NCI-H524 (cell line): Measurements from ENCODE around the gene BLVRB.
"Not testable (repeated sequence)": the region's sequence is repeated elsewhere in the genome, so short reads cannot be mapped to it uniquely, and the experiment has no call there.

Source experiments
- DNase-seq, 2 experiments: peaks; one replicate each; lab custom pipeline; 2025; lab: John Stamatoyannopoulos, UW

BLVRB gene

DNA sequence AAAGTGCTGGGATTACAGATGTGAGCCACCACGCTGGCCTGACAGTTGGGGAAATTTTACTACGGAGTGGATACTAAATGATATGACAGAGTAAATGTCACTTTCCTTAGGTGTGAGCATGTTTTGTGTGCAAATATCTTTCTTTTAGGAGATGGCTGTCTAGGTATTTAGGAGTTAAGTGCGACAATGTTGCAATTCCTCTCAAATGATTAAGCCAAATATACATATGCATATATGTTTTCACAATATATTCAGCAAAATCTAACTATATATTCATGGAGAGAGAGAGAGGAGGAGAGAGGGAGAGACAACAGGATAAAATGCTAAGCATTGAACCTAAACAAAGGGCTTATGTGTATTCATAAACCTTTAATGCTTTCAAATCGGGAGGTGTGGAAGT, 16.0 kb downstream of the BLVRB start:
- no peak for DNase-seq

DNA sequence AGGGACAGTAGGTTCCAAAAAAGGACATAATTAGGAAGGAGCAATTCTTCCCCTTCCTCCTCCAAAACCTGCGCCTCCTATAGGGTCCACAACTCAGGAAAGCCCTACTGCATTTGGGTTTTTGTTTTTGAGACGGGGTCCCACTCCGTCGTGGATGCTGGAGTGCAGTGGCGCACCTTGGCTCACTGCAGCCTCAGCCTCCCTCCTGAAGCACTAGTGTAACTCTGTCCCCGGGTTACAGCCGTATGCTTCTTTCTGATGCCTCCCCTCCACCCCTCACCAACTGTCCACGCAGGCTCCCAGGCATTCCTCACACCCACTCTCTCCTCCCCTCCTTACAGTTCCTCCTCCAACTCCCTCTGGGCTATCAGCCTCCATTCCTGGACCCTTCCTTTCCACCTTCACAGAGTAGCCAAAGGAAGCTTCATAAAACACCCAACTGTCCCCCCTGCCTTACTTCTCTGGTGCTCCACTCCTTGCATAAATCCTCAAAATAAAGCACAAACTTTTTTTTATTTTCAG, 19.2 kb downstream of the BLVRB start:
- DNase-seq, result no peak

DNA sequence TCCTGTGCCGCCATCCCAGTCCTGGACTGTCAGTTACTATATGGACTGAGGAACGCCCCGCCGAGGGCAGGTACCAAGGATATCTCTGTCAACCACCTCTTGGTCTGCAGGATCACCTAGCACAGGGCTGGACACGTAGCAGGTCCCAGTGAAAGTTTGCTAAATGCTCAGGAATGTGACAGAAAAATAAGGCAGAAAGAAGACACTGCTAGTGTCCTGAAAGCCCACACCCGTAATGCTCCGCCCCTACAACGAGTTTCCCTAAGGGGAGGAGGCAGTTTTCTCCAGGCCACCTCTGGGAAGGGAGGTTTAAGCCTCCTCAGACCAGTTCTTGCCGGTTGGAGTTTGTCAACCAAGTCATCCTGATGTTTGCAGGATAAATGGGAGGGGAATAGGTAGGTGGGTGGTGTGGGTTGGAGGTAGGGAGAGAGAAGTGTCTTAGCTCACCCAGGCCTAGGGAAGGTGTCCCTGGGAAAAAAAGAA, 19.7 kb downstream of the BLVRB start:
- DNase-seq, result no peak

DNA sequence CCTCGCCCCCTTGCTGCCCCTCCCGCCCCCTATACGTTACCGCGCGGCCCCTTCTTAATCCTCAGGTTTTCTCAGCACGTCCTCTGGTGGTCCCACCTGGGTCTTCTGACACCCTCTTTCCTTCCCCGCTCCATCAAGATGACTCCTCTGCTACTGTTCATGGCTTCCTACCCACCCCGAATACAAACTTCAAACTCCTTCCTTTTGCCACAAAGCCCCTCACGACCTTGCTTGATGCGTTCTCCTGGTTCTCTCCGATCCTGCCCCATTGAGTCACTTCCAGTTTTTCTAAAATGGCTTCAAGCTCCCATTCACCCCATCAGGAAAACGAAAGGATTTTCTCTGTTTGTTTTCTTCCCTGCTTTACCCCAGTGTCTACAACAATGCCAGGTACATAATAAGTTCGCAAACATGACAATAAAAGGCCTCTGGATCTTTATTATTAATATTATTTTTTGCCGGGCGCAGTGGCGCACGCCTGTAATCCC, 20.7 kb downstream of the BLVRB start:
- DNase-seq, result no peak

DNA sequence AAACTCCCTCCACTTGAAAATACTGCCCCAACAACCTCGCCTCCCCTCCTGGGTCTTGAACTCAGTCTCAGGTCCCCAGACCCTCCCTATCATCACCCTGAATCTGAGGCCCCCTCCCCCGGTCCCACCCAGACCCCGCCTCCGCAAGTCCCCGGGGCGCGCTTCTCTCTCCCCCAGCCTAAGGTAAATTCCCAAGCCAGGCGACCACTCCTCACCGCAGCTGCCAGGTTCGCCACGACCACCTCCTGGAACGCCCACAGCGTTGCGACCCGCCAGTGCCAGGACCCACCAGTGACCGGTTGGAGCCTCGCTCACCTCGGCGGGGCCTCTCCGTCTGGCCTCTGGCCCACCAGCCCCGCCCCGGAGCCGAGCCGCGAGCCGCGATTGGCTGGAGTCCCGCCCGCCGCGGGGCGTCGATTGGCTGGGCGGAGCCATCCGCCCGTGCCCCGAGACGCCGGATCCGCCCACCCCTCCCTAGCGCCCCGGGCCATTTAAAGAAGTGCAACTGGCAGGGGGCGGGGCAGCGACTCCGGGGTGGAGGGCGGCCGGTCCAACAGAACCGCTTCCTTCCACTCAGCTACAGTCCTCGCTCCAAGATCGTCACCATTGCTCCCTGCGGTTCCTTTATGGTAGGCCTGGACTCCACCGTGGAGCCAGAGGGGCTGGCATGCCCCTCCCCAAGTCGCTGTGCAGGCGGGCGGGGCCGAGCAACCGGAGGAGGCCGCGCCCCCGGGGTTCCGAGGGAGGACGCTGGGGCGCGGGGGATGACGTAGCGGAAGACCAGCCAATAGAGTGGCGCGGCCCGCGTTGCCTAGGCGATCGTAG, 21.3 kb downstream of the BLVRB start, which contains the start of gene SERTAD3:
TSS of gene SERTAD3 (minus strand) at position 336 of the 825 bp plus-strand sequence. CDS start 2,255 bp downstream, outside the sequence.
- DNase-seq, result peak; percentile 96 to 98

DNA sequence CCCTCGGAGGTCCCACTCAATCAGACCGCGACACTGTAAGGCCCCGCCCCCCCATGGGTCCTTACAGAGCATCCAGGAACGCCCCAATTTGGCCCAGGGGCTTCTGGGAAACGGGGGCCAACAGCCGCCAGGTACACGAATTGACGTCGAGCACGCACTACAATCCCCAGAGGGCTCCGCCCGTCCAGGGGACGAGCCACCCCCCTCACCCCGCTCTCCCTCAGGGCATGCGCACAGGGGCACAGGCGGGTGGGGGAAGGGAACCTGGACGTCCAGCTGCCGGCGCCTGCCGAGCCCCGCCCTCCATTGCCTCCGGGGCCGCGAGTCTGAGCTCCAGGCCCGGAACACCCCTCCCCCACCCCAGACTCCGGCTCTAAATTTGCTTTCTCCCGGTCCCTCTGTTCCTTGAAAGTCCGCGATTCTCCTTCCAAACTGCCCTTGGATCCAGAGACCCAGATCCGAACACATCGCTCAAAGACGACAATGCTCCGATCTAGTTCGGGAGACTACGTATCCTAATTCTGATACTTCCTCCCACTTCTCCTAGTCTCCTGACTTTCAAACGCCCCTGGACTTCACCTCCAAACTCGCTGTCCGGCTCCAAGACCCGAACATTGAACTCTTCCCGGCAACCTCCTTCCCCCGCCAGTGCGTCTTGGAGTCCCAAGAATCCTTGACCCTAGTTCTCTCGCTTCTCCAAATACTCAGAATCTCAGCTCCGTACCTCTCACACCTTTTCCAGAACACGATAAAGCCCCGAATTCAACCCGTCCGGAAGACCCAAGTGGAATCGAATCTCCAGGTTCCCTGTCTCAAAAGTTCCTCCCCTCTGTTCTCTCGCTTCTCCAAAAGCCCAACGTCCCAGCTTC, 22.2 kb downstream of the BLVRB start:
- peak; percentile 100 for DNase-seq

DNA sequence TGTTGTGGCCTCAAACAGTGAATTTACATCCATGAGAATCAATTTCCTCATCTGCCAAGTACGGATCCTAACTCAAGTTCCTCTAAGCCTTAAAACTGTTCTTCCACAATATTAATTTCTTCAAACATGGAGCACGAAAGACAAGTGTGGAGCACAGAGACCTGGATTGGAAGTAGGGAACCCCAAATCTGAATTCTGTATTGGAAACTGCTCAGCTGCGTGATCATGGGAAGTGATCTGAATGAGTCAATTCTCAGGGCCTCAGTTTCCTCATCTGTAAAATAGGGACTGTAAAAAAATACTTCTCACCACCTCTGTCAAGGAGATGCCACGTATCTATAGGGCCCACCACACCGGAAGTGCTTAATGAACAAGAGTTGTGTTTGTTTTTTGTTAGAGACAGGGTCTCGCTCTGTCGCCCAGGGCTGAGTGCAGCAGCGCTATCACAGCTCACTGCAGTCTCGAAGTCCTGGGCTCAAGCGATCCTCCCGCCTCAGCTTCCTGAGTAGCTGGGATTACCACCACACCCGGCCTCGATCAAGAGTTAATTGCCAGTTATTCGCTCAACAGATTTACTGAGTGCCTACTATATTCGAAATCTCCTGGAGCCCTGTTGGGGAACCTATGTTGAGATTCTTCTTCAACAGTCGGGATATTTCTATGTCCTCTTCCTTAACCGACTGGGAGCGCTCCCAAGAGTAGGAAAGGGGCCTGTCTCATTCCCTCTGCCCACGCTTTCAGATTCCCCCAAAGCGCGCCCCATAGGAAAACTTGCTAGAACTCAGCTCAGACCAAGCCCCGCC, 23.0 kb downstream of the BLVRB start:
- DNase-seq, result peak in 1 of 2 experiments; percentile 59

DNA sequence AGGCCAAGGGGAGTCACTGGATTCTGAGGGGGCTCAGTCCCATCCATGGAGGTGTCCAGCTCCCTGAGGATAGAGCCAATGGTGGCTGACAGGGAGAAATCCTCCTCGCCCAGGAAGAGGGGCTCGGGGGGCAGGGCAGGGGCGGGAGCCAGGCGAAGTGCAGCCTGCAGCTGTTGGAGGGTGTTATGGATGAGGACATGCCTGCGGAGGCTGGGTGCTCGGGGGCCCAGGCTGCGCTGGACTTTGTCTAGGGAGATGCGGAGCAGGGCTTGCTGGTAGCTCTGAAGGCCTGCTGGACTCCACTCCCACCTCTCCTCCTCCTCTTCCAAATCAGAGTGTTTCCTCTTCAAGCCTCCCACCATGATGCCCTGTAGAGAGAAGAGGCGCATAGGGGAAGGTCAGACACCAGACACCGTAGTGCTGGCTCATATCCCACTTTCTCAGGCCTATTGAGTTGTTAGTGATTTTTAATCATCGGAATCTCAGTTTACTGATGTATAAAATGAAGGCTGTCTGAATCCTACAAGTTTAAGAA, 23.8 kb downstream of the BLVRB start:
- DNase-seq, result no peak

DNA sequence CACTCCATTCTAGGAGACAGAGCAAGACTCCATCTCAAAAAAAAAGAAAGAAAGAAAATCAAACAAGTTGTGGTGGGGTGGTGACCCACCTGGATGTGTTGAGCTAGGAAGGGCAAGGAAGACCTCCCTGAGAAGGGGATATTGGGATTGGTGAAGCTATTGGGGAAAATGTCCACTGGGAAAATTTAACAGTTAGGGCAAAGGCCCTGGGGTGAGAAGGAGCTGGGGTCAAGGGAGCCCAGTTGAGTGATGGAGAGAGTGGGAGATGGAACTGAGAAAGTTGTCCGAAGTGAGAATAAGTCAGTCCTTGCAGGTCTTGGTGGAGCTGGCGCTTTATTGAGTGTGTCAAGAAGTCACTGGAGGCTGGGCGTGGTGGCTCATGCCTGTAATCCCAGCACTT, 27.3 kb downstream of the BLVRB start:
- DNase-seq, result no peak

DNA sequence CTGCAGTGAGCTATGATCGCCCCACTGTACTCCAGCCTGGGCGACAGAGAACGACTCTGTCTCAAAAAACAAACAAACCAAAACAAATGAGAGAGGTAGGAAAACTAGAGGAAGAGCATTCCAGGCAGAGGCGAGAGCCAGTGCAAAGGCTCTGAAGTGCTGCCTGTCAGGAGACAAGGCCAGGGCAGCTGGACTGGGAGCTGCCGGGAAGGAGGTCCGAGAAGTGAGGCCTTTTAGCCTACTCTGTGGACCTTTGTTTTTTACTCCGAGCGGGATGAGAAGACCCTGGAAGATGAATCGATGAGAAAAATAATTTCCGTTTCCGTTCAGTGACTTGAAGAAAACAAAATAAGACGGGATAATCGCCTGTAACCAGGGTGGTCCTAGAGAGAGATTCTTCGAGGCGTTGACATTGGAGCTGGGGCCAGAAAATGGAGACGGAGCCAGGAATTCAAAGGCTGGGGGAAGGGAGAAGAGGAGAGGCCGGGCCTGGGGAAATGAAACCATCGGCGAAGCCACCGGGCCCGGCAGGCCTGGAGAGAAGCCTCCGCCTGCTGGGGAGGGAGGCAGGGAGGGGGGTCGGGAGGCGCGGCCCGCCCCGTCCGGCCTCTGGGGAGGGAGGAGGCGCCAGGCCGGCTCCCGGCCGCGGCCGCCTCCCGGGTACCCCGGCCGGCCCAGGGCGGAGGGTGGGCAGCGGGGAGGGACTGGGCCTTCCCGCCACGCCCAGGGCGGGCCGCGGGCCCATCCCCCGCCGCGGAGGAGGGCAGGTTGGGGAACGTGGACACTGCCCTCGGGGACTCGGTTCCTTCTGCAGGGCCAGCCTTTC, 31.9 kb downstream of the BLVRB start:
- DNase-seq, result peak; percentile 60 to 71

DNA sequence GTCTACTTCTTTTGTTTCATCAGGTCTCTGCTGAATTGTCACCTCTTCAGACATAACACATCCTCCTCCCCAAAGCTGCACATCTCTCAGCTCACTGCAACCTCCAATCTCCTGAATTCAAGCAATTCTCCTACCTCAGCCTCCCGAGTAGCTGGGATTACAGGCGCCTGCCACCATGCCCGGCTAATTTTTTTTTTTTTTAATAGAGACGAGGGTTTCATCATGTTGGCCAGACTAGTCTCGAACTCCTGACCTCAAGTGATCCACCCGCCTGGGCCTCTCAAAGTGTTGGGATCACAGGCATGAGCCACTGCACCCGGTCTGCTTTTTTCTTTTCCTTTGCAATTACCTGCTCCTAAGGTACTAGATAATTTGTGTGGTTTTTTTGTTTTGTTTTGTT, 32.8 kb downstream of the BLVRB start:
- DNase-seq, result not testable (repeated sequence)

DNA sequence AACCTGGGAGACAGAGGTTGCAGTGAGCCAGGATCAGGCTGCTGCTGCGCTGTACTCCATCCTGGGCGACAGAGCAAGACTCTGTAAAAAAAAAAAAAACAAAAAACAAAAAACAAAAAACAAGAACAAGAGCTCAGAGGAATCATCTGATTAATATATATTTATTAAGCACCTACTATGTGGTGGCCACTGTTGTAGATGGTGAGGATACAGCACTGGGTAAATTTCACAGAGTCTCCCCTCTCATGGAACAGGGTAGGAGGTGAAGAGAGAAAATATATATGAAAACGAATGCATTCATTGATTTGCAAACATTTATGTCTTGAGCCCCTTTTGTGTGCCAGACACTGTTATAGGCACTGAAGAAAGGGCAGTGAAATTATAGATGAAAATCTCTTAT, 33.8 kb downstream of the BLVRB start:
- DNase-seq, result no peak

DNA sequence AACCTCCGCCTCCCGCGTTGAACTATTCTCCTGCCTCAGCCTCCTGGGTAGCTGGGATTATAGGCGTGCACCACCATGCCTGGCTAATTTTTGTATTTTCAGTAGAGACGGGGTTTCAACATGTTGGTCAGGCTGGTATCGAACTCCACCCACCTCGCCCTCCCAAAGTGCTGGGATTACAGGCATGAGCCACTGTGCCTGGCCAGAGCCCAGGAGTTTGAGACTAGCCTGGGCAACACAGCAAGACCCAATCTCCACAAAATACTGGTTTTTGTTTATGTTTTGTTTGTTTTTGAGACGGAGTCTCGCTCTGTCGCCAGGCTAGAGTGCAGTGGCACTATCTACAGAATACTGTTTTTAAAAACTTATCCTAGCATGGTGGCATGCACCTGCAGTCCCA, 35.3 kb downstream of the BLVRB start:
- DNase-seq, result not testable (repeated sequence)

DNA sequence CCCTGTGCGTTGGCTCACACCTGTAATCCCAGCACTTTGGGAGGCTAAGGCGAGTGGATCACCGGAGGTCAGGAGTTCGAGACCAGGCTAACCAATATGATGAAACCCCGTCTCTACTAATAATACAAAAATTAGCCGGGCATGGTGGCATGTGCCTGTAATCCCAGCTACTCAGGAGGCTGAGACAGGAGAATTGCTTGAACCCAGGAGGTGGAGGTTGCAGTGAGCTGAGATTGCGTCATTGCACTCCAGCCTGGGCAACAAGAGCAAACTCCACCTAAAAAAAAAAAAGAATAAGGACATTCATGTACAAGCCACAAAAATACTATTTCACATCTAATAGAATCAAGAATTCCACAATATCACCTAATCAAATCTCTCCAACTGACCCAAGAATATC, 37.3 kb downstream of the BLVRB start:
- DNase-seq, result not testable (repeated sequence)

DNA sequence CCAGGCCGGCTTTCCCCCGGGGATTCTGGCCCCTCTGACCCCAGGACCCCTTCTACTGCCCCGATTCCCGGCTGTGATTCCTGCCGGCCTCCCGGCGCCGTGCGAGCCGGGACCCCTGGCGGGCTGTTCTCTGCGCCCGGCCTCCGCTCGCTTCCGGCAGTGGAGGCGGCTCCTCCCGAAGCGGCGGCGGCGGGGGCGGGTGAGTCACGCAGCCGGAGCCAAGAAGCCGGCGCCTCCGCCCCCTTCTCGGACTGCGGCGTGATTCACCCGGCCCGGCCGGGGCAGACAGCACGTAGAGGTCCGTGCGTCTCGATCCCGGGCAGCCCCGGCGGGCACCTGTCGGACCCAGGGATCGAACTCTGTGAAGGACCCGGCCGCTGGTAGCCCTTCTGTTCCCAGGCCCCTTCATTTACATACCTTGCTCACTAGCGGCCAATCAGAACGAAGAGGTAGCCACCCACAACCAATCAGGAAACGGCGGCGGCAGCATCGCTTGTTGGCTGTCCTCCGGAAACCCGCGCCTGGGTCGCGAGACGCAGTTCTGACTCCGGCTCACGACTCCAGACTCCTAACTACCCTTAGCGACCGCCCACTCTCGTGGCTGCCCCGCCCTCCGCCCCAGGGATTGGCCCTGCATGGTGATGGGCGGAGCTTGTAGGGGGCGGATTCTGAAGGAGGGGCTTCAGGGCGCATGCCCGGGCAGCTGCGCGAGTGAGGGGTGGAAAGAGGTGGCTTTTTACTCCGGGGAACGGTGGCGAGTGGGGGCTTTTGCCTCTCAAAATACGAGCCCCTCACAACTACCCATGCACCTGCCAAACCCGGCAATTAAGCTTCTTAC, 39.9 kb downstream of the BLVRB start, which contains the start of gene SERTAD1:
TSS of gene SERTAD1 (minus strand) at position 543 of the 838 bp plus-strand sequence. CDS start 2,446 bp downstream, outside the sequence.
- DNase-seq, result peak; percentile 100

DNA sequence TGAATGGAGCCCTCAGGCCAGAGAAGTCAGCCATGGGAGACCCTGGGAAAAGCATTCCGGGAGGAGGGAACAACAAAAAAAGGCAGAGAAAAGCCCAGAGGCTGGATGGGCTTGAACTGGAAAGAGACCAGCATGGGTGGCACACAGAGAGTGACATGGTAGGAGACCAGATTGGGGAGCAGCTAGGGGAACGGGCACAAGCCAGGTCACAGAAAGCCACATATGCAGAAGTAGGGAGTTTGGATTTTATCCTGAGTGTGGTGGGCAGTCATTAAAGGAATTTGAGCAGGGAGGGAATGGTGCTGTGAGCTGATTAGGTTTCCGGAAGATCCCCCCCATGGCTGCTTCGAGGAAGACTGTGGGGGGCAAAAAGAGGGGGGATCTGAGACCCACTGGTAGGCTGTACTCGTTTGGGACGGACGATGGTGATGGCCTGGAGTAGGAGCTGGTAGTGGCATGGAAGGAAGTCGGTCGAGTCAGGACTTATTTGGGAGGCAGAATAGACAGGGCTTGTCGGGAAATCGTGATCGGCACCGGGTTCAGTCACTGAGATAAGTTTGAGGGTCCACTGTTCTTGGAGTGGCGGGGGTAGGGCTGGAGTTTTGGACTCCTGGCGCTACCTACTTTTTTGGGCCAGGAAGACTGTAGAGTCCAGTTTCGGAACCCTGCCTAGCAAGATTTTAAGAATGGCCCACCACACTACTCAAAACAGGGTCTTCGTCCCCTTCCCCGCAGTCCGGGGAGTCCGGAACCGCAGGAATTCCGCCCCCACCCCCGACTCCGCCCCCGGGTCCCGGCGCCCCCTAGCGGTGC, 40.7 kb downstream of the BLVRB start:
- DNase-seq, result peak in 1 of 2 experiments; percentile 26

DNA sequence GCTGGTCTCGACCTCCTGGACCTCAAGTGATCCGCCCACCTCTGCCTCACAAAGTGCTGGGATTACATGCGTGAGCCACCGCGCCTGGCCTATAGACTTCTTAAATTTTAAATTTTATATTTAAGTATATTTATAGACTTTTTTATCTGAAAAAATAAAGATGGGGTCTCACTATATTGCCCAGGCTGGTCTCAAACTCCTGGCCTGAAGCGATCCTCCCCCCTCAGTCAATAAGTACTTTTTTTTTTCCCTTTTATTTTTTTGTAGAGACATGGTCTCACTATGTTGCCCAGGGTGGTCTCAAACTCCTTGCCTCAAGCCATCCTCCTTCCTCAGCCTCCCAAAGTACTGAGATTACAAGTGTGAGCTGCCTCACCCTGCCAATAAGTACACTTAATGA, 41.6 kb downstream of the BLVRB start:
- no peak for DNase-seq
